Neural cell (in vitro differentiated cells): ENCODE data around the gene RSPRY1. TPM values are rescaled to one million over a fixed set of nuclear protein-coding genes. Genes with fewer than 3 reads are reported as not detected.

Source experiments
- H2AFZ ChIP-seq: fragments of 200-600, 300-800 bp; sonication (generic), shearing (Covaris generic); 2 replicates; pipeline ENCODE4 v1.6.0; 2014; ENCODE audit warnings: low read depth, mild to moderate bottlenecking, antibody characterized with exemption, low read length, moderate library complexity
- H3F3A ChIP-seq: fragments of 200-600 bp; shearing (Covaris generic); 2 replicates; pipeline ENCODE4 v1.6.1; 2016; ENCODE audit warnings: mild to moderate bottlenecking, moderate library complexity, mixed read lengths, antibody characterized with exemption, low read length; ENCODE audit not compliant: insufficient read depth, poor library complexity, severe bottlenecking
- H3K27ac ChIP-seq: fragments of 200-600, 300-800 bp; sonication (generic), shearing (Covaris generic); 2 replicates; pipeline ENCODE4 v1.5.1; 2014; ENCODE audit warnings: mild to moderate bottlenecking, low read length, moderate library complexity
- H3K27me3 ChIP-seq: fragments of 300-800, 200-600 bp; sonication (generic), shearing (Covaris generic); 2 replicates; pipeline ENCODE4 v1.6.0; 2014; ENCODE audit warnings: mild to moderate bottlenecking, low read depth, low read length, moderate library complexity; ENCODE audit not compliant: insufficient read depth
- H3K36me3 ChIP-seq: fragments of 300-800, 200-600 bp; sonication (generic), shearing (Covaris generic); 2 replicates; pipeline ENCODE4 v1.5.1; 2014; ENCODE audit warnings: mild to moderate bottlenecking, antibody characterized with exemption, low read length, moderate library complexity; ENCODE audit not compliant: insufficient read depth
- H3K4me2 ChIP-seq: fragments of 300-800, 200-600 bp; sonication (generic), shearing (Covaris generic); 2 replicates; pipeline ENCODE4 v1.6.0; 2014; ENCODE audit warnings: mild to moderate bottlenecking, low read length
- H3K4me3 ChIP-seq: fragments of 300-800, 200-600 bp; sonication (generic), shearing (Covaris generic); 2 replicates; pipeline ENCODE4 v1.5.1; 2014; ENCODE audit warnings: mild to moderate bottlenecking, low read length, moderate library complexity
- H3K79me2 ChIP-seq: fragments of 200-600 bp; shearing (Covaris generic); replicated peaks from 2 replicates; pipeline ENCODE4 v1.6.0; 2014; ENCODE audit warnings: mild to moderate bottlenecking, low read length, moderate library complexity; ENCODE audit not compliant: insufficient read depth
- H3K9ac ChIP-seq: fragments of 300-800, 200-600 bp; sonication (generic), shearing (Covaris generic); 2 replicates; pipeline ENCODE4 v1.6.1; 2016; ENCODE audit warnings: mild to moderate bottlenecking, low read length, mixed read lengths
- H3K9me2 ChIP-seq: fragments of 200-600 bp; shearing (Covaris generic); 2 replicates; pipeline ENCODE4 v1.6.1; 2016; ENCODE audit warnings: mild to moderate bottlenecking, low read length, mixed read lengths; ENCODE audit not compliant: insufficient read depth
- H3K9me3 ChIP-seq: fragments of 200-600, 300-800 bp; sonication (generic), shearing (Covaris generic); 2 replicates; pipeline ENCODE4 v1.6.1; 2016; ENCODE audit warnings: mild to moderate bottlenecking, mixed run types, low read length, moderate library complexity, mixed read lengths
- H4K20me1 ChIP-seq: fragments of 200-600 bp; shearing (Covaris generic); 2 replicates; pipeline ENCODE4 v1.6.1; 2016; ENCODE audit warnings: mild to moderate bottlenecking, mixed run types; ENCODE audit not compliant: insufficient read depth
- CTCF ChIP-seq: fragments of 450-650 bp; IDR thresholded peaks from 2 replicates; pipeline ENCODE4 v1.5.1; 2014; ENCODE audit warnings: antibody characterized with exemption, mild to moderate bottlenecking, moderate library complexity; ENCODE audit not compliant: poor library complexity, severe bottlenecking
- EP300 ChIP-seq: fragments of 450-650 bp; conservative IDR thresholded peaks from 2 replicates; pipeline ENCODE4 v1.6.1; 2014; ENCODE audit warnings: antibody characterized with exemption, mild to moderate bottlenecking, moderate library complexity; ENCODE audit not compliant: poor library complexity, severe bottlenecking
- EZH2 ChIP-seq: fragments of 200-600, 300-800 bp; shearing (Covaris generic), sonication (generic); IDR thresholded peaks from 2 replicates; pipeline ENCODE4 v1.6.1; 2014; ENCODE audit warnings: antibody characterized with exemption, low read length, borderline replicate concordance, mild to moderate bottlenecking; ENCODE audit not compliant: insufficient read depth, poor library complexity, severe bottlenecking
- MXI1 ChIP-seq: fragments of 450-650 bp; conservative IDR thresholded peaks from 2 replicates; pipeline ENCODE4 v1.6.1; 2014; ENCODE audit warnings: antibody characterized with exemption, mild to moderate bottlenecking; ENCODE audit not compliant: poor library complexity, severe bottlenecking
- POLR2AphosphoS5 ChIP-seq: IDR thresholded peaks from 2 replicates; pipeline ENCODE4 v1.6.1; 2012
- RAD21 ChIP-seq: fragments of 450-650 bp; conservative IDR thresholded peaks from 2 replicates; pipeline ENCODE4 v1.6.1; 2014; ENCODE audit warnings: antibody characterized with exemption, mild to moderate bottlenecking, moderate library complexity
- REST ChIP-seq: IDR thresholded peaks from 2 replicates; pipeline ENCODE4 v1.6.1; 2012; ENCODE audit warnings: borderline replicate concordance
- SMC3 ChIP-seq: fragments of 450-650 bp; conservative IDR thresholded peaks from 2 replicates; pipeline ENCODE4 v1.6.1; 2014; ENCODE audit warnings: antibody characterized with exemption, mild to moderate bottlenecking, moderate library complexity; ENCODE audit not compliant: poor library complexity
- TAF1 ChIP-seq: IDR thresholded peaks from 2 replicates; pipeline ENCODE4 v1.6.1; 2012; ENCODE audit warnings: low read depth
- polyA plus RNA-seq: library from polyadenylated mRNA; depleted of rRNA; stranded (reverse); fragments of >200 nt; gene quantifications from 2 replicates; pipeline ENCODE4 v1.2.3, GENCODE V29; 2014

RSPRY1 gene
- polyA plus RNA-seq, 1 donor from 2014 or later = 62.0 TPM

- no peaks in the 10 kb centered on the region for H3K27me3 ChIP-seq
- TF ChIP-seq REST (no peak), POLR2AphosphoS5 (no peak), EZH2 (no peak), CTCF (no peak), MXI1 (no peak), RAD21 (no peak), EP300 (no peak), TAF1 (no peak), SMC3 (no peak)
- H3K27ac ChIP-seq = no peak overlapping the region
- H3K79me2 ChIP-seq = no peaks in the 10 kb centered on the region
- no peak overlapping the region for H3K9ac ChIP-seq
- H3K4me2 ChIP-seq = no peak overlapping the region
- no peaks in the 10 kb centered on the region for H3K9me3 ChIP-seq
- H3K9me2 ChIP-seq = no peaks in the 10 kb centered on the region
- no peak overlapping the region for H3K4me3 ChIP-seq
- H4K20me1 ChIP-seq = no peaks in the 10 kb centered on the region
- H3K36me3 ChIP-seq = peaks cover 5% of the 10 kb centered on the region
- no peaks in the 10 kb centered on the region for H3F3A ChIP-seq
- no peak overlapping the region for H2AFZ ChIP-seq
Measured at GRCh38 chr16:57153841-57154240, 32.3 kb upstream of the RSPRY1 start.

- Histone ChIP-seq H3K4me3 (no peak overlapping the region), H3F3A (no peaks in the 10 kb centered on the region), H3K4me2 (no peak overlapping the region), H2AFZ (no peak overlapping the region), H3K9me3 (no peaks in the 10 kb centered on the region), H3K27me3 (no peaks in the 10 kb centered on the region), H4K20me1 (no peaks in the 10 kb centered on the region), H3K9me2 (no peaks in the 10 kb centered on the region), H3K79me2 (no peaks in the 10 kb centered on the region), H3K36me3 (peaks cover 5% of the 10 kb centered on the region), H3K9ac (no peak overlapping the region), H3K27ac (no peak overlapping the region)
- no peak for TF ChIP-seq REST
- TF ChIP-seq RAD21 = no peak
- no peak for TF ChIP-seq MXI1
- no peak for TF ChIP-seq POLR2AphosphoS5
- no peak for TF ChIP-seq CTCF
- TF ChIP-seq EZH2 = no peak
- TF ChIP-seq EP300 = no peak
- no peak for TF ChIP-seq TAF1
- no peak for TF ChIP-seq SMC3
Measured at GRCh38 chr16:57155702-57156350, 30.3 kb upstream of the RSPRY1 start.
